Fibroblast of lung (primary cell): Measurements from ENCODE around the gene SURF6. TPM values are rescaled to one million over a fixed set of nuclear protein-coding genes. Genes with fewer than 3 reads are reported as not detected.
"Not testable (repeated sequence)": the region's sequence is repeated elsewhere in the genome, so short reads cannot be mapped to it uniquely, and the experiment has no call there.

Source experiments
- DNase-seq, 2 donors: peaks; one replicate each; pipeline versions ENCODE4 v3.0.0 to v3.0.0-alpha.2; 2010; ENCODE audit warnings: low read depth in 2 of 2
- H2AFZ ChIP-seq: 2 replicates; pipeline ENCODE4 v1.5.1; 2012; ENCODE audit warnings: low read length, control low read depth, inconsistent platforms
- H3K27ac ChIP-seq: 2 replicates; pipeline ENCODE4 v1.5.1; 2011; ENCODE audit warnings: low read length, control low read depth; ENCODE audit not compliant: insufficient read depth
- H3K27me3 ChIP-seq: 2 replicates; pipeline ENCODE4 v1.5.1; 2011; ENCODE audit warnings: mild to moderate bottlenecking, low read length; ENCODE audit not compliant: control insufficient read depth, insufficient read depth
- H3K36me3 ChIP-seq: 2 replicates; pipeline ENCODE4 v1.5.1; 2011; ENCODE audit warnings: low read length; ENCODE audit not compliant: control insufficient read depth, insufficient read depth
- H3K4me1 ChIP-seq: 2 replicates; pipeline ENCODE4 v1.5.1; 2011; ENCODE audit warnings: low read length; ENCODE audit not compliant: control insufficient read depth, insufficient read depth; ENCODE audit errors: extremely low read depth
- H3K4me2 ChIP-seq: 2 replicates; pipeline ENCODE4 v1.5.1; 2011; ENCODE audit warnings: low read length, control low read depth; ENCODE audit not compliant: insufficient read depth; ENCODE audit errors: extremely low read depth
- H3K4me3 ChIP-seq, 4 experiments: fragments of 200-600 bp in 1 of 4; sonication (generic) in 1 of 4; replicated peaks in 1 of 4; 2 replicates each; pipeline ENCODE4 v1.5.1; 2011 to 2016; ENCODE audit warnings: low read length in 4 of 4, low read depth in 3 of 4, mild to moderate bottlenecking in 3 of 4, control low read depth in 2 of 4, inconsistent platforms in 1 of 4, mixed read lengths in 1 of 4; ENCODE audit not compliant: insufficient read depth in 1 of 4; ENCODE audit errors: control extremely low read depth in 1 of 4
- H3K79me2 ChIP-seq: 2 replicates; pipeline ENCODE4 v1.5.1; 2012; ENCODE audit warnings: mild to moderate bottlenecking, low read length, inconsistent platforms; ENCODE audit not compliant: control insufficient read depth, insufficient read depth
- H3K9ac ChIP-seq: 2 replicates; pipeline ENCODE4 v1.5.1; 2011; ENCODE audit warnings: mild to moderate bottlenecking, low read length, control low read depth; ENCODE audit not compliant: insufficient read depth
- H3K9me3 ChIP-seq: 2 replicates; pipeline ENCODE4 v1.5.1; 2012; ENCODE audit warnings: low read depth, low read length; ENCODE audit not compliant: control insufficient read depth, insufficient read depth
- H4K20me1 ChIP-seq: 2 replicates; pipeline ENCODE4 v1.5.1; 2011; ENCODE audit warnings: low read length; ENCODE audit not compliant: control insufficient read depth, insufficient read depth; ENCODE audit errors: extremely low read depth
- CTCF ChIP-seq, 2 donors: IDR thresholded peaks in 1 of 2; conservative IDR thresholded peaks in 1 of 2; 1 replicate in 1 of 2; 2 replicates in 1 of 2; pipeline ENCODE4 v1.5.1; 2011 to 2012; ENCODE audit warnings: low read length in 2 of 2, control low read depth in 1 of 2, inconsistent platforms in 1 of 2, low read depth in 1 of 2, mild to moderate bottlenecking in 1 of 2
- EZH2 ChIP-seq: IDR thresholded peaks from 2 replicates; pipeline ENCODE4 v1.5.1; 2012; ENCODE audit warnings: low read length, control low read depth, mild to moderate bottlenecking; ENCODE audit errors: missing control alignments
- polyA plus RNA-seq, 2 donors: library from polyadenylated mRNA; depleted of rRNA in 1 of 2; stranded (reverse) in 1 of 2; unstranded in 1 of 2; fragments of >200 nt; gene quantifications; 2 replicates each; pipeline ENCODE4 v1.2.1, GENCODE V29; 2011 to 2012; ENCODE audit warnings: missing spikeins in 1 of 2
- total RNA-seq: library from RNA; depleted of rRNA; stranded (reverse); fragments of >200 nt; gene quantifications from 2 replicates; pipeline ENCODE4 v1.2.1, GENCODE V29; 2014

The SURF6 gene
- total and polyA plus RNA-seq, 2 donors (not counting 1 experiment from before 2014, with no cell fraction given), result 4.8 to 8.3 TPM

GRCh38 chr9:133285252-133285775 is 50.7 kb downstream of the SURF6 start:
- Histone ChIP-seq H3K9ac (no peak overlapping the region), H3K9me3 (no peaks in the 10 kb centered on the region), H4K20me1 (no peaks in the 10 kb centered on the region), H3K4me3 (no peak overlapping the region), H3K27me3 (peaks cover 4% of the 10 kb centered on the region), H3K4me1 (no peaks in the 10 kb centered on the region), H3K79me2 (no peaks in the 10 kb centered on the region), H3K27ac (no peak overlapping the region), H3K36me3 (no peaks in the 10 kb centered on the region), H3K4me2 (no peak overlapping the region), H2AFZ (no peak overlapping the region)
- no peak for TF ChIP-seq CTCF (conservative IDR thresholded peaks at IDR 0.05 in 1 of 2, IDR thresholded peaks at IDR 0.05 in 1 of 2; ENCODE audit: low read depth in 1 of 2, low read length in 2 of 2)
- TF ChIP-seq EZH2, result no peak
- DNase-seq, result no peak

GRCh38 chr9:133284362-133284761 is 51.6 kb downstream of the SURF6 start:
- no peak for DNase-seq
- H3K4me1 ChIP-seq, result no peaks in the 10 kb centered on the region
- no peak overlapping the region for H3K4me2 ChIP-seq
- peaks cover 4% of the 10 kb centered on the region for H3K27me3 ChIP-seq
- no peak overlapping the region for H2AFZ ChIP-seq
- no peaks in the 10 kb centered on the region for H3K79me2 ChIP-seq
- H3K27ac ChIP-seq, result no peak overlapping the region
- no peaks in the 10 kb centered on the region for H3K36me3 ChIP-seq
- no peak overlapping the region for H3K9ac ChIP-seq
- H3K4me3 ChIP-seq, result no peak overlapping the region
- TF ChIP-seq CTCF (conservative IDR thresholded peaks at IDR 0.05 in 1 of 2, IDR thresholded peaks at IDR 0.05 in 1 of 2; ENCODE audit: low read depth in 1 of 2, low read length in 2 of 2) (no peak), EZH2 (no peak)
- H3K9me3 ChIP-seq, result no peaks in the 10 kb centered on the region
- no peaks in the 10 kb centered on the region for H4K20me1 ChIP-seq

GRCh38 chr9:133283255-133284032 is 52.5 kb downstream of the SURF6 start:
- H3K36me3 ChIP-seq, H3K4me3 ChIP-seq, H3K9me3 ChIP-seq, H2AFZ ChIP-seq, H3K4me1 ChIP-seq, H3K27me3 ChIP-seq, H3K27ac ChIP-seq, DNase-seq, H3K9ac ChIP-seq, H3K4me2 ChIP-seq, H4K20me1 ChIP-seq, H3K79me2 ChIP-seq: not testable (repeated sequence)
